ENCODE measurements around the gene C6orf52.

C6orf52 gene

DNA sequence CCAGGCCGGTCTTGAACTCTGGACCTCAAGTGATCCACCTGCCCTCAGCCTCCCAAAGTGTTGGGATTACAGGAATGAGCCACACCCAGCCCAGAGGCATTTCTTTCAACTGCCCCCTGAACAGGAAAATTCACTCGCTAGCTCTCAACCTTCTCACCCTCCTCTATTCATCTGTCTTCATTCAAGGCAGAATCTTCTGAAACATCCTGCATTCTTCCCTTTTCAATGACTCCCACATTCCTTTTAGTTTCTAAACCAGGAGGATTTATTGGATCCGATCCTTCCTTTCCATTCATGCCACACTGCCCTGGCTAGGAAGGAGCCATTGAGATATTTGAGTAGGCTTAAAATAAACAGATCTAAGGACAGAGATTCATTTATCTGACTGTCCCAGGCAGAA is 52.9 kb downstream of the C6orf52 start:
- TF ChIP-seq, protein P1, sequence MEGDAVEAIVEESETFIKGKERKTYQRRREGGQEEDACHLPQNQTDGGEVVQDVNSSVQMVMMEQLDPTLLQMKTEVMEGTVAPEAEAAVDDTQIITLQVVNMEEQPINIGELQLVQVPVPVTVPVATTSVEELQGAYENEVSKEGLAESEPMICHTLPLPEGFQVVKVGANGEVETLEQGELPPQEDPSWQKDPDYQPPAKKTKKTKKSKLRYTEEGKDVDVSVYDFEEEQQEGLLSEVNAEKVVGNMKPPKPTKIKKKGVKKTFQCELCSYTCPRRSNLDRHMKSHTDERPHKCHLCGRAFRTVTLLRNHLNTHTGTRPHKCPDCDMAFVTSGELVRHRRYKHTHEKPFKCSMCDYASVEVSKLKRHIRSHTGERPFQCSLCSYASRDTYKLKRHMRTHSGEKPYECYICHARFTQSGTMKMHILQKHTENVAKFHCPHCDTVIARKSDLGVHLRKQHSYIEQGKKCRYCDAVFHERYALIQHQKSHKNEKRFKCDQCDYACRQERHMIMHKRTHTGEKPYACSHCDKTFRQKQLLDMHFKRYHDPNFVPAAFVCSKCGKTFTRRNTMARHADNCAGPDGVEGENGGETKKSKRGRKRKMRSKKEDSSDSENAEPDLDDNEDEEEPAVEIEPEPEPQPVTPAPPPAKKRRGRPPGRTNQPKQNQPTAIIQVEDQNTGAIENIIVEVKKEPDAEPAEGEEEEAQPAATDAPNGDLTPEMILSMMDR (IDR thresholded peaks at IDR 0.05; ENCODE audit: extremely low read depth, missing control alignments): no peak
- no peak for DNase-seq (ENCODE audit: low spot score)

DNA sequence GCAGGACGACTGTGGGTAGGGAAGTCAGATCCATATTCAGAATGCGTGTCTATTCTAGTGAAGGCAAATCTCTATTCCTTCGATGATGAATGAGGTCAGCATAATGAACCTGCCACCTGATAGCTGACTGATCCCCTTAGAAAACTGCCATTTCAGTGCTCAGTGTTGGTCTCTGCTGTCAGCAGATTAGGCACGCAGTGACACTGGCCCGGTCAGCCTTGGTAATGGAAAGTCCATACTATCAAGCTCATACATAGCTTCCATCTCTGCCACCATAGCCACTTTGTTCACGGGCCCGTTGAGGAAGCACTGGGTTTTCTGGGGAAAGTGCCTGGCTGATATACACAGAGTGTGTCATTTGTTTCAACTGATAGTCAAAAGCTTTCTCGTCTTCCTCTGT is 54.0 kb downstream of the C6orf52 start:
- TF ChIP-seq, protein P1 (IDR thresholded peaks at IDR 0.05; ENCODE audit: extremely low read depth, missing control alignments): no peak
- DNase-seq (ENCODE audit: low spot score): no peak

DNA sequence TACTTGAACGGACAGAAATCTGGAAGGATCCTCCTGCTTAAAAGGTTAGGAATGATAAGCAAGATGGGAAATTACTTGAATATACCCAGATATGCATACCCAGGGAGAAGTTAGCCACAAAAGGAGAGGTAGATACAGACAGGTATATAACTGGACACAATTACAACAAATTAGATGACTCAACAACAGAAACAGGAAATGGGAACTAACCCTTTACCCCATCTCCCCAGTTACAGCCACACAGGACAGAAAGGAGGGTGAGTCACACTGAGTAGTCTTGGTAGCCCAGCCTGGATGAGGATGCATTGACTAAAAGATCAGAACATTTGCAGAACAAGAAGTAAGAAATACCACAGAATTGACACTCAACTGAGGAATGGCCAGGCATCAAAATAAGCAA is 61.2 kb downstream of the C6orf52 start:
- DNase-seq (ENCODE audit: low spot score): peak; percentile 50
- TF ChIP-seq, protein P1 (IDR thresholded peaks at IDR 0.05; ENCODE audit: extremely low read depth, missing control alignments): no peak

DNA sequence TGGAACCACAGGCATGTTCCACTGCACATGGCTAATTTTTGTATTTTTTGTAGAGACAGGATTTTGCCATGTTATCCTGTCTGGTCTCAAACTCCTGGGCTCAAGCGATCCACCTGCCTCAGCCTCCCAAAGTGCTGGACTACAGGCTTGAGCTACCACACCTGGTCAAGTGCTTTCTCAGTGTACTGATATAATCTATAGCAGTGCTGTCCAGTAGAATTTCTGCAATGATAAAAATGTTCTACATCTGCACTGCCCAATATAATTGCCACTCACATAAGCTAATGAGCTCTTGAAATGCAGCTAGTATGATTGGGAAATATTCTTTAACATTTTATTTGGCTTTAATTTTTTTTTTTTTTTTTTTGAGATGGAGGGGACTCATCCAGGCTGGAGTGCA is 64.2 kb downstream of the C6orf52 start:
- DNase-seq (ENCODE audit: low spot score): no peak
- TF ChIP-seq, protein P1 (IDR thresholded peaks at IDR 0.05; ENCODE audit: extremely low read depth, missing control alignments): no peak

DNA sequence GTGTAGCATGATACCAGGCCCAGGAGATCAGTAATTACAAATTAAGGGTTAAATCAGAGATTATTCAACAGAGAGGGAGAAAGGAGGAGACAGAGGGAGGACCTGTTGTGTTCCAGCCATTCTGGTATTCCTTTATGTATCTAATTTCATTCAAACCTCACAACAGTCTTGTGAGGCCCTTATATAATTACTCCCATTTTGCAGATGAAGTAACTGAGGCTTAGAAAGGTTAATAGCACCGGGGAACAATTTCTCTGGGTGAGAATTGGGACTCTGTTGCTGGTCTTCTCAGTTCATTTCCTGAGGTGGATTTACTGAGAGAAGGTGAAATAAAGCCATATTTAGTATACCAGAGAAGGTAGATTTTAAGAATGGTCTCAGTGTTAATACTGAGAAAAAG is 66.6 kb downstream of the C6orf52 start:
- no peak for DNase-seq (ENCODE audit: low spot score)
- TF ChIP-seq, protein P1 (IDR thresholded peaks at IDR 0.05; ENCODE audit: extremely low read depth, missing control alignments): no peak

DNA sequence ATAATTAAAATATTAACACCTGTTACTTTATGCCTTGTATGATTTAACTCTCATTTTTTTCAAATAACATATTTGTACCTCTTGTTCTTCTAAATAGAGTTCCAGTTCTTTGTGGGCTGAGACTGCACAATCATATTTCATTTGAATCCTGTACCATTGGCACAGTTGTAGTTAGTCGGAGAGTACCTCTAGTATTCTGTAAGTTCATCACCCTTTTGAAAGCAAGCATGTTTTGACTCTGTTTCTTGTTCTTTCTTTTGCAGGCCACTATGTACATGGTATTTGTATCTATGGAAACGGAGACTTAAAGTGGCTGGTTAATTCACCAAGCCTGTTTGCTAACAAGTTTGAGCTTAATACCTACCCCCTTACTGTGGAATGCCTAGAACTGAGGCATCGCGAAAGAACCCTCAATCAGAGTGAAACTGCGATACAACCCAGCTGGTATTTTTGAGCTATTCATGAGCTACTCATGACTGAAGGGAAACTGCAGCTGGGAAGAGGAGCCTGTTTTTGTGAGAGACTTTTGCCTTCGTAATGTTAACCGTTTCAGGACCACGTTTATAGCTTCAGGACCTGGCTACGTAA is 68.2 kb downstream of the C6orf52 start:
- no peak for DNase-seq (ENCODE audit: low spot score)
- TF ChIP-seq, protein P1 (IDR thresholded peaks at IDR 0.05; ENCODE audit: extremely low read depth, missing control alignments): no peak

DNA sequence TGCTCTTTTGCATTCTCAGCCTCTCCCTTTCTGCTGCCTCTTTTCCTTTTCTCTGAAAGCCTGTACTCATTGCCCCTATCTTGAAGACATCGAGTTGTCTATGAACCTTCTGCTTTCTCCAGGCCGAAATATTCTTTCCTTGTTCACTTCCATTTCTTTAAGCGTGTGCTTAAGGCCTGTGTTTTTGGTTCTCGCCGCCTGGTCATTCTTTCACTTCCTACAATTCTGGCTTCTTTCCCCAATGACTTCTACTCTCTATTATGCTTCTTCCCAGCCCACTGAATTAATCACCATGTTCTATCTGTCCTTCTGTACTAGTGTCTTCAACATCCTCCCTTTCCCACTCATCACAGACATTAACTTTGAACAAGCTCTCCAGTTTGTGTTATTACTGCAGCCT is 69.6 kb downstream of the C6orf52 start:
- DNase-seq (ENCODE audit: low spot score): no peak
- TF ChIP-seq, protein P1 (IDR thresholded peaks at IDR 0.05; ENCODE audit: extremely low read depth, missing control alignments): no peak
